Mesendoderm (in vitro differentiated cells): ENCODE results near the gene PSMC4.

Source experiments
- DNase-seq: peaks from one replicate; pipeline ENCODE4 v3.0.0; 2013
- H2AK5ac ChIP-seq: 2 replicates; pipeline ENCODE4 v1.6.1; 2013; ENCODE audit warnings: low read length, inconsistent platforms
- H2BK120ac ChIP-seq: 2 replicates; pipeline ENCODE4 v1.6.1; 2013; ENCODE audit warnings: low read depth, mild to moderate bottlenecking, low read length, moderate library complexity, mixed read lengths
- H2BK15ac ChIP-seq: replicated peaks from 2 replicates; pipeline ENCODE4 v1.6.1; 2013; ENCODE audit warnings: low read depth, mild to moderate bottlenecking, moderate library complexity
- H2BK5ac ChIP-seq: 2 replicates; pipeline ENCODE4 v1.6.1; 2013; ENCODE audit warnings: low read length, inconsistent platforms
- H3K18ac ChIP-seq: 2 replicates; pipeline ENCODE4 v1.6.1; 2013; ENCODE audit warnings: mild to moderate bottlenecking, low read length, mixed read lengths
- H3K23ac ChIP-seq: one replicate; pipeline ENCODE4 v1.6.1; 2013; ENCODE audit warnings: low read length
- H3K27ac ChIP-seq: 2 replicates; pipeline ENCODE4 v1.5.1; 2013; ENCODE audit warnings: low read depth, mild to moderate bottlenecking, inconsistent platforms, low read length, moderate library complexity
- H3K27me3 ChIP-seq: 2 replicates; pipeline ENCODE4 v1.6.1; 2013; ENCODE audit warnings: low read length, control low read depth, mild to moderate bottlenecking, inconsistent platforms; ENCODE audit not compliant: insufficient read depth, poor library complexity
- H3K36me3 ChIP-seq: 2 replicates; pipeline ENCODE4 v1.6.1; 2013; ENCODE audit warnings: low read length, inconsistent platforms; ENCODE audit not compliant: control insufficient read depth, insufficient read depth
- H3K4ac ChIP-seq: one replicate; pipeline ENCODE4 v1.6.1; 2013; ENCODE audit warnings: low read depth, mild to moderate bottlenecking, low read length, moderate library complexity
- H3K4me1 ChIP-seq: 2 replicates; pipeline ENCODE4 v1.6.1; 2013; ENCODE audit warnings: low read depth, low read length, inconsistent platforms; ENCODE audit not compliant: control insufficient read depth
- H3K4me2 ChIP-seq: 2 replicates; pipeline ENCODE4 v1.6.1; 2013; ENCODE audit warnings: low read length
- H3K4me3 ChIP-seq: 2 replicates; pipeline ENCODE4 v1.5.1; 2013; ENCODE audit warnings: mild to moderate bottlenecking, low read length
- H3K56ac ChIP-seq: one replicate; pipeline ENCODE4 v1.6.1; 2013; ENCODE audit warnings: low read length
- H3K79me1 ChIP-seq: 2 replicates; pipeline ENCODE4 v1.6.1; 2013; ENCODE audit warnings: low read length, inconsistent platforms
- H3K79me2 ChIP-seq: 2 replicates; pipeline ENCODE4 v1.6.1; 2013; ENCODE audit warnings: mild to moderate bottlenecking, low read length; ENCODE audit not compliant: control insufficient read depth, insufficient read depth
- H3K9ac ChIP-seq: 2 replicates; pipeline ENCODE4 v1.6.1; 2013; ENCODE audit warnings: low read length, inconsistent platforms
- H4K5ac ChIP-seq: one replicate; pipeline ENCODE4 v1.6.1; 2013; ENCODE audit warnings: low read length
- H4K8ac ChIP-seq: one replicate; pipeline ENCODE4 v1.6.1; 2013; ENCODE audit warnings: low read depth, mild to moderate bottlenecking, control low read depth, low read length, moderate library complexity
- WGBS: extraction: QIAGEN DNeasy Blood & Tissue Kit; methylation state at CpG from one replicate; pipeline ENCODE4 v1.1.7; 2013; ENCODE audit warnings: low lambda C conversion rate, missing lambda C conversion rate; ENCODE audit not compliant: insufficient coverage; ENCODE audit errors: extremely low coverage; 5-methylcytosine and 5-hydroxymethylcytosine counted together

The PSMC4 gene

DNA sequence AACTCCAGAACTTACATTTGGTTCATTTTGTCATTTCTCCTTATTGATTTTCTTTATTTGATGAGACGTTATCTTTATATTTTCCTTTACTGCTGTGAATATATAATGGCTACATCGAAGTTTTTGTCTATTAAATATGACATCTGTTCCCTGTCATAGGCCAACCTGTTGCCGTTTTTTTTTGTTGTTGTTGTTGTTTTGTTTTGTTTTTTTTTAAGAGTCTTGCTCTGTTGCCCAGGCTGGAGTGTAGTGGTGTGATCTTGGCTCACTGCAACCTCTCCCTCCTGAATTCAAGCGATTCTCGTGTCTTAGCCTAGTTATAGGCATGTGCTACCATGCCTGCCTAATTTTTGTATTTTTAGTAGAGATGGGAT is 55.6 kb downstream of the PSMC4 start:
- H3K23ac ChIP-seq: no peak overlapping the region
- no peak overlapping the region for H2AK5ac ChIP-seq
- H4K5ac ChIP-seq: no peak overlapping the region
- H3K18ac ChIP-seq: no peak overlapping the region
- no CpG with 5 or more reads among the region's 5 CpGs for WGBS
- no peaks in the 10 kb centered on the region for H3K27me3 ChIP-seq
- H3K36me3 ChIP-seq: no peaks in the 10 kb centered on the region
- no peaks in the 10 kb centered on the region for H3K4me1 ChIP-seq
- H3K79me1 ChIP-seq: no peaks in the 10 kb centered on the region
- H4K8ac ChIP-seq: no peak overlapping the region
- no peak for DNase-seq
- no peak overlapping the region for H3K4me3 ChIP-seq
- H3K4ac ChIP-seq: no peak overlapping the region
- H2BK120ac ChIP-seq: no peak overlapping the region
- no peak overlapping the region for H3K4me2 ChIP-seq
- no peak overlapping the region for H3K27ac ChIP-seq
- H2BK5ac ChIP-seq: no peak overlapping the region
- no peak overlapping the region for H3K56ac ChIP-seq
- no peaks in the 10 kb centered on the region for H3K79me2 ChIP-seq
- no peak overlapping the region for H3K9ac ChIP-seq
- no peak overlapping the region for H2BK15ac ChIP-seq
